Ishikawa (cell line): ENCODE data around the gene ITPR2.
A peak's percentile ranks its signal among the peaks of the same experiment; 100 is the strongest.

Experiments used
- CEBPB ChIP-seq: IDR thresholded peaks from 2 replicates; pipeline ENCODE4 v1.6.1; 2012
- CREB1 ChIP-seq: IDR thresholded peaks from 2 replicates; pipeline ENCODE4 v1.6.1; 2012; ENCODE audit warnings: low read depth
- EGR1 ChIP-seq: IDR thresholded peaks from 2 replicates; pipeline ENCODE4 v1.6.1; 2012
- EP300 ChIP-seq: IDR thresholded peaks from 2 replicates; pipeline ENCODE4 v1.6.1; 2012; ENCODE audit warnings: borderline replicate concordance
- FOXM1 ChIP-seq: IDR thresholded peaks from 2 replicates; pipeline ENCODE4 v1.6.1; 2012; ENCODE audit warnings: low read depth, borderline replicate concordance
- NFIC ChIP-seq: IDR thresholded peaks from 2 replicates; pipeline ENCODE4 v1.6.1; 2012
- RAD21 ChIP-seq: IDR thresholded peaks from 2 replicates; pipeline ENCODE4 v1.6.1; 2012; ENCODE audit warnings: low read depth
- TAF1 ChIP-seq: IDR thresholded peaks from 2 replicates; pipeline ENCODE4 v1.6.1; 2012; ENCODE audit warnings: low read depth, mild to moderate bottlenecking
- TCF12 ChIP-seq: IDR thresholded peaks from 2 replicates; pipeline ENCODE4 v1.6.1; 2012; ENCODE audit warnings: low read depth
- TEAD4 ChIP-seq: IDR thresholded peaks from 2 replicates; pipeline ENCODE4 v1.6.1; 2012
- USF1 ChIP-seq: IDR thresholded peaks from 2 replicates; pipeline ENCODE4 v1.6.1; 2012
- YY1 ChIP-seq: IDR thresholded peaks from 2 replicates; pipeline ENCODE4 v1.6.1; 2012; ENCODE audit warnings: low read depth
- ZBTB7A ChIP-seq: IDR thresholded peaks from 2 replicates; pipeline ENCODE4 v1.6.1; 2012; ENCODE audit warnings: low read depth
- TF ChIP-seq, protein P1 (sequence below): IDR thresholded peaks from 2 replicates; pipeline ENCODE4 v1.6.1; 2012; ENCODE audit warnings: low read depth, mild to moderate bottlenecking
- TF ChIP-seq, protein P2 (sequence below): IDR thresholded peaks from 2 replicates; pipeline ENCODE4 v1.6.1; 2012

ITPR2 gene

GRCh38 chr12:26871985-26872384 is 39.0 kb upstream of the ITPR2 start:
- no peak for TF ChIP-seq NFIC
- TF ChIP-seq, protein P1, sequence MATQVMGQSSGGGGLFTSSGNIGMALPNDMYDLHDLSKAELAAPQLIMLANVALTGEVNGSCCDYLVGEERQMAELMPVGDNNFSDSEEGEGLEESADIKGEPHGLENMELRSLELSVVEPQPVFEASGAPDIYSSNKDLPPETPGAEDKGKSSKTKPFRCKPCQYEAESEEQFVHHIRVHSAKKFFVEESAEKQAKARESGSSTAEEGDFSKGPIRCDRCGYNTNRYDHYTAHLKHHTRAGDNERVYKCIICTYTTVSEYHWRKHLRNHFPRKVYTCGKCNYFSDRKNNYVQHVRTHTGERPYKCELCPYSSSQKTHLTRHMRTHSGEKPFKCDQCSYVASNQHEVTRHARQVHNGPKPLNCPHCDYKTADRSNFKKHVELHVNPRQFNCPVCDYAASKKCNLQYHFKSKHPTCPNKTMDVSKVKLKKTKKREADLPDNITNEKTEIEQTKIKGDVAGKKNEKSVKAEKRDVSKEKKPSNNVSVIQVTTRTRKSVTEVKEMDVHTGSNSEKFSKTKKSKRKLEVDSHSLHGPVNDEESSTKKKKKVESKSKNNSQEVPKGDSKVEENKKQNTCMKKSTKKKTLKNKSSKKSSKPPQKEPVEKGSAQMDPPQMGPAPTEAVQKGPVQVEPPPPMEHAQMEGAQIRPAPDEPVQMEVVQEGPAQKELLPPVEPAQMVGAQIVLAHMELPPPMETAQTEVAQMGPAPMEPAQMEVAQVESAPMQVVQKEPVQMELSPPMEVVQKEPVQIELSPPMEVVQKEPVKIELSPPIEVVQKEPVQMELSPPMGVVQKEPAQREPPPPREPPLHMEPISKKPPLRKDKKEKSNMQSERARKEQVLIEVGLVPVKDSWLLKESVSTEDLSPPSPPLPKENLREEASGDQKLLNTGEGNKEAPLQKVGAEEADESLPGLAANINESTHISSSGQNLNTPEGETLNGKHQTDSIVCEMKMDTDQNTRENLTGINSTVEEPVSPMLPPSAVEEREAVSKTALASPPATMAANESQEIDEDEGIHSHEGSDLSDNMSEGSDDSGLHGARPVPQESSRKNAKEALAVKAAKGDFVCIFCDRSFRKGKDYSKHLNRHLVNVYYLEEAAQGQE = no peak
- TF ChIP-seq FOXM1 = no peak
- TF ChIP-seq EP300 = no peak
- TF ChIP-seq EGR1 = no peak
- no peak for TF ChIP-seq CEBPB
- TF ChIP-seq ZBTB7A = no peak
- TF ChIP-seq, protein P2, sequence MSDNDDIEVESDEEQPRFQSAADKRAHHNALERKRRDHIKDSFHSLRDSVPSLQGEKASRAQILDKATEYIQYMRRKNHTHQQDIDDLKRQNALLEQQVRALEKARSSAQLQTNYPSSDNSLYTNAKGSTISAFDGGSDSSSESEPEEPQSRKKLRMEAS = no peak
- no peak for TF ChIP-seq CREB1
- no peak for TF ChIP-seq TCF12
- no peak for TF ChIP-seq TEAD4
- TF ChIP-seq TAF1 = no peak
- TF ChIP-seq YY1 = no peak
- TF ChIP-seq USF1 = no peak
- TF ChIP-seq RAD21 = no peak

- no peak for TF ChIP-seq RAD21
- TF ChIP-seq CREB1 = no peak
- TF ChIP-seq NFIC = peak; percentile 89
- no peak for TF ChIP-seq CEBPB
- no peak; the same call in 1 of the 2 replicates for TF ChIP-seq TEAD4
- TF ChIP-seq FOXM1 = 0 out of 2 replicates have a peak, but pooled peaks have one; percentile 18
- no peak for TF ChIP-seq USF1
- TF ChIP-seq TAF1 = no peak
- no peak for TF ChIP-seq ZBTB7A
- TF ChIP-seq, protein P2 = no peak
- TF ChIP-seq EP300 = peak; percentile 47; the same call in 1 of the 2 replicates
- TF ChIP-seq TCF12 = peak; percentile 74
- TF ChIP-seq EGR1 = no peak
- no peak for TF ChIP-seq YY1
- TF ChIP-seq, protein P1 = no peak
Measured at GRCh38 chr12:26870491-26871419, 37.8 kb upstream of the ITPR2 start.

DNA sequence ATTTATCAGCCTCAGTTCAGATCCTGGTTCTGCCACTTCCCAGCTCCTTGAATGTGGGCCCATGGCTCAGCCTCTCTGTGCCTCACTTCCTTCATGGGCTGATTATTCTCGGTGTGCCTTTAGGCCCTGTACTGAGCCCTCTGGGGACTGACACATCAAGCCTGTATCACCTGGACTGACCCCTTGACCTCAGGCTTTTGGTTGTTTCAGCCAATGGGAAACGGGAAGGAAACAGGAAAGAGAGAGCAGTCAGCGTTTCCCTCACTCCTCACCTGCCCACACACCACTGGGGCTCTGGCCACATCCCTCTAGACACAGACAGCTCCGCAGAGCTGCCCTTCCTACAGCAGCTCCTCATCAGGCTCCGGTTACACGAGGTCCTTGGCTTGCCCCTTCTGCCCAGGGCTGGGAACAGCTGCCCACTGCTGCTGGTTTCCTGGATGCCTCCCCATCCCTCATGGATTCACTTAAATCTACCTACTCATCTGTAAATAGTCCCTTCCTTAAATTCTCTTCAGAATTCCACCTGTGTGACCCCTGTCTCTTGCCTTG is 37.0 kb upstream of the ITPR2 start:
- TF ChIP-seq CREB1 (no peak), TAF1 (no peak), FOXM1 (no peak), USF1 (no peak), EGR1 (no peak), YY1 (no peak), RAD21 (no peak), EP300 (no peak), TCF12 (no peak), TEAD4 (no peak), ZBTB7A (no peak), CEBPB (no peak), NFIC (no peak)
- TF ChIP-seq, protein P1 = no peak
- TF ChIP-seq, protein P2 = no peak
